Measurements from ENCODE around the gene TENT5C.
A peak's percentile ranks its signal among the peaks of the same experiment; 100 is the strongest.

The TENT5C gene

GRCh38 chr1:117583247-117583646, 22.6 kb upstream of the TENT5C start:
- no peak for TF ChIP-seq CTCF (IDR thresholded peaks at IDR 0.05)
- Histone ChIP-seq H3K36me3 (no peaks in the 10 kb centered on the region), H3K9me3 (no peaks in the 10 kb centered on the region), H3K4me3 (no peak overlapping the region), H3K4me1 (peaks cover 0 to 17% (median 12%) of the 10 kb centered on the region in 4 donors), H3K27ac (no peak overlapping the region), H3K27me3 (no peaks in the 10 kb centered on the region)
- peak in 1 of 2 donors; percentile 15 for DNase-seq
- intact Hi-C loops (cut with DNase I; ENCODE audit: low total_unique reads): no loop called here

- DNase-seq: peak in 1 of 2 donors; percentile 1
- TF ChIP-seq CTCF (IDR thresholded peaks at IDR 0.05): no peak
- H3K4me3 ChIP-seq: no peak overlapping the region
- peaks cover 0 to 17% (median 12%) of the 10 kb centered on the region in 4 donors for H3K4me1 ChIP-seq
- H3K9me3 ChIP-seq: no peaks in the 10 kb centered on the region
- no peaks in the 10 kb centered on the region for H3K27me3 ChIP-seq
- H3K36me3 ChIP-seq: no peaks in the 10 kb centered on the region
- no peak overlapping the region for H3K27ac ChIP-seq
- intact Hi-C loops (cut with DNase I; ENCODE audit: low total_unique reads): no loop called here
Observed at GRCh38 chr1:117584181-117584580, 21.7 kb upstream of the TENT5C start.

- peak in 1 of 2 donors; percentile 33 for DNase-seq
Observed at GRCh38 chr1:117585086-117585485, 20.8 kb upstream of the TENT5C start.

GRCh38 chr1:117586337-117586736, 19.5 kb upstream of the TENT5C start:
- intact Hi-C loops (cut with DNase I; ENCODE audit: low total_unique reads): no loop called here
- DNase-seq: no peak

More at GRCh38 chr1:117585086-117585485, 20.8 kb upstream of the TENT5C start:
- Histone ChIP-seq H3K27me3 (no peaks in the 10 kb centered on the region), H3K4me1 (peaks cover 0 to 18% (median 12%) of the 10 kb centered on the region in 4 donors), H3K36me3 (no peaks in the 10 kb centered on the region), H3K27ac (no peak overlapping the region), H3K4me3 (no peak overlapping the region), H3K9me3 (no peaks in the 10 kb centered on the region)
- intact Hi-C loops (cut with DNase I; ENCODE audit: low total_unique reads): no loop called here
- no peak for TF ChIP-seq CTCF (IDR thresholded peaks at IDR 0.05)

GRCh38 chr1:117586747-117587498, 18.9 kb upstream of the TENT5C start:
- DNase-seq: peak in 1 of 2 donors; percentile 61
- TF ChIP-seq CTCF (IDR thresholded peaks at IDR 0.05): no peak
- Histone ChIP-seq H3K4me3 (no peak overlapping the region), H3K27ac (no peak overlapping the region), H3K4me1 (peaks cover 0 to 16% (median 12%) of the 10 kb centered on the region in 4 donors), H3K36me3 (no peaks in the 10 kb centered on the region), H3K27me3 (no peaks in the 10 kb centered on the region), H3K9me3 (no peaks in the 10 kb centered on the region)
- intact Hi-C loops (cut with DNase I; ENCODE audit: low total_unique reads): no loop called here

More at GRCh38 chr1:117586337-117586736, 19.5 kb upstream of the TENT5C start:
- H3K36me3 ChIP-seq: no peaks in the 10 kb centered on the region
- no peaks in the 10 kb centered on the region for H3K27me3 ChIP-seq
- peaks cover 0 to 21% (median 12%) of the 10 kb centered on the region in 4 donors for H3K4me1 ChIP-seq
- H3K27ac ChIP-seq: no peak overlapping the region
- no peak for TF ChIP-seq CTCF (IDR thresholded peaks at IDR 0.05)
- no peak overlapping the region for H3K4me3 ChIP-seq
- no peaks in the 10 kb centered on the region for H3K9me3 ChIP-seq

Measured in tibial artery (tissue), 4 donors.